ENCODE data around the gene IGFBP2. TPM values are rescaled to one million over a fixed set of nuclear protein-coding genes. Genes with fewer than 3 reads are reported as not detected.

Gene IGFBP2
- total RNA-seq, 2 donors from 2014 or later: 37.9 to 54.8 TPM

Other genes starting within 250 kb of the IGFBP2 start
- 10 to 100 TPM; 13.6 to 14.5 TPM for gene SMARCAL1, start 220.9 kb upstream of the IGFBP2 start, total RNA-seq
- 1,000 to 10,000 TPM; 1,771 to 1,914 TPM for gene RPL37A, start 134.6 kb upstream of the IGFBP2 start, total RNA-seq
- 1,000 to 10,000 TPM in 1 of 2 donors, 100 to 1,000 TPM in 1; 466 to 1,458 TPM for gene IGFBP5, start 62.1 kb downstream of the IGFBP2 start, total RNA-seq
- not detected for gene TNP1, start 226.6 kb downstream of the IGFBP2 start, total RNA-seq

Data from posterior vena cava (tissue), 2 donors.